Measurements from ENCODE around the gene SLC38A6. TPM values are rescaled to one million over a fixed set of nuclear protein-coding genes. Genes with fewer than 3 reads are reported as not detected.

Gene SLC38A6
- total and polyA plus RNA-seq, 2 of the 8 experiments (the other 6 are each of a cell fraction or from before 2014, with no cell fraction given): 8.1 to 9.8 TPM

DNA sequence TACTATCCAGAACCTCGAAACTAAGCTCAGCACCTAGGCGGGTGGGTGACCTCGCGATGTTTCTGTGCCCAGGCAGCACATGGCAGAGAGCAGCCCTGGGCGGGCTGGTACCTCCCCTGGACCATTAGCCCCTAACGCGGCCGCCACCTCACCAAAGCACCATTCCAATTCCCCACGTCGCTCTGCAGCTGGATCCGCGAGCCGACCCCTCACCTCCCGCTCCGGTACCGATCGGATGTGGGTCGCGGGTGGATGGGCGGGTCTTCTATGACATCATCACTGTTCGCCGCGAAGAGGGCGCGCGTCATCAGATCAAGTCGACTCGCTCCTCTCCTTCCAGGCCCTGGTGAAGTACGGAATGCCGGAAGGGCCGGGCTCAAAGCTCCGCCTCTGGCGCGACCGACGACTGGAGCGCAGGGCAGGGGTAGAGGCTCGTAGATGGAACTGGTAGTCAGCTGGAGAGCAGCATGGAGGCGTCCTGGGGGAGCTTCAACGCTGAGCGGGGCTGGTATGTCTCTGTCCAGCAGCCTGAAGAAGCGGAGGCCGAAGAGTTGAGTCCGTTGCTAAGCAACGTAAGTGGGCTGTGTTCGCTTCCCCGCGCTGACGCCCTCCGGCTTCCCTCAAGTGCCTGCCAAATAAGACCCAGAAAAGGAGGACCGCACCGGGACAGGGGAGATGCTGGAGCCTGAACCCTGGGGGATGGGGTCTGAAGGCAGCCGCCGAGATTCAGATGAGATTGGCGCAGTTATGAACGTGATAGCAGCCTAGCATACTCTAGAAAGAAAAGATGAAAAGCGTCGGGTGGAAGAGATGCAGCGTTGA is at the start of gene SLC38A6, which contains the start of gene TRMT5 (continued):
- TF ChIP-seq, protein P1, sequence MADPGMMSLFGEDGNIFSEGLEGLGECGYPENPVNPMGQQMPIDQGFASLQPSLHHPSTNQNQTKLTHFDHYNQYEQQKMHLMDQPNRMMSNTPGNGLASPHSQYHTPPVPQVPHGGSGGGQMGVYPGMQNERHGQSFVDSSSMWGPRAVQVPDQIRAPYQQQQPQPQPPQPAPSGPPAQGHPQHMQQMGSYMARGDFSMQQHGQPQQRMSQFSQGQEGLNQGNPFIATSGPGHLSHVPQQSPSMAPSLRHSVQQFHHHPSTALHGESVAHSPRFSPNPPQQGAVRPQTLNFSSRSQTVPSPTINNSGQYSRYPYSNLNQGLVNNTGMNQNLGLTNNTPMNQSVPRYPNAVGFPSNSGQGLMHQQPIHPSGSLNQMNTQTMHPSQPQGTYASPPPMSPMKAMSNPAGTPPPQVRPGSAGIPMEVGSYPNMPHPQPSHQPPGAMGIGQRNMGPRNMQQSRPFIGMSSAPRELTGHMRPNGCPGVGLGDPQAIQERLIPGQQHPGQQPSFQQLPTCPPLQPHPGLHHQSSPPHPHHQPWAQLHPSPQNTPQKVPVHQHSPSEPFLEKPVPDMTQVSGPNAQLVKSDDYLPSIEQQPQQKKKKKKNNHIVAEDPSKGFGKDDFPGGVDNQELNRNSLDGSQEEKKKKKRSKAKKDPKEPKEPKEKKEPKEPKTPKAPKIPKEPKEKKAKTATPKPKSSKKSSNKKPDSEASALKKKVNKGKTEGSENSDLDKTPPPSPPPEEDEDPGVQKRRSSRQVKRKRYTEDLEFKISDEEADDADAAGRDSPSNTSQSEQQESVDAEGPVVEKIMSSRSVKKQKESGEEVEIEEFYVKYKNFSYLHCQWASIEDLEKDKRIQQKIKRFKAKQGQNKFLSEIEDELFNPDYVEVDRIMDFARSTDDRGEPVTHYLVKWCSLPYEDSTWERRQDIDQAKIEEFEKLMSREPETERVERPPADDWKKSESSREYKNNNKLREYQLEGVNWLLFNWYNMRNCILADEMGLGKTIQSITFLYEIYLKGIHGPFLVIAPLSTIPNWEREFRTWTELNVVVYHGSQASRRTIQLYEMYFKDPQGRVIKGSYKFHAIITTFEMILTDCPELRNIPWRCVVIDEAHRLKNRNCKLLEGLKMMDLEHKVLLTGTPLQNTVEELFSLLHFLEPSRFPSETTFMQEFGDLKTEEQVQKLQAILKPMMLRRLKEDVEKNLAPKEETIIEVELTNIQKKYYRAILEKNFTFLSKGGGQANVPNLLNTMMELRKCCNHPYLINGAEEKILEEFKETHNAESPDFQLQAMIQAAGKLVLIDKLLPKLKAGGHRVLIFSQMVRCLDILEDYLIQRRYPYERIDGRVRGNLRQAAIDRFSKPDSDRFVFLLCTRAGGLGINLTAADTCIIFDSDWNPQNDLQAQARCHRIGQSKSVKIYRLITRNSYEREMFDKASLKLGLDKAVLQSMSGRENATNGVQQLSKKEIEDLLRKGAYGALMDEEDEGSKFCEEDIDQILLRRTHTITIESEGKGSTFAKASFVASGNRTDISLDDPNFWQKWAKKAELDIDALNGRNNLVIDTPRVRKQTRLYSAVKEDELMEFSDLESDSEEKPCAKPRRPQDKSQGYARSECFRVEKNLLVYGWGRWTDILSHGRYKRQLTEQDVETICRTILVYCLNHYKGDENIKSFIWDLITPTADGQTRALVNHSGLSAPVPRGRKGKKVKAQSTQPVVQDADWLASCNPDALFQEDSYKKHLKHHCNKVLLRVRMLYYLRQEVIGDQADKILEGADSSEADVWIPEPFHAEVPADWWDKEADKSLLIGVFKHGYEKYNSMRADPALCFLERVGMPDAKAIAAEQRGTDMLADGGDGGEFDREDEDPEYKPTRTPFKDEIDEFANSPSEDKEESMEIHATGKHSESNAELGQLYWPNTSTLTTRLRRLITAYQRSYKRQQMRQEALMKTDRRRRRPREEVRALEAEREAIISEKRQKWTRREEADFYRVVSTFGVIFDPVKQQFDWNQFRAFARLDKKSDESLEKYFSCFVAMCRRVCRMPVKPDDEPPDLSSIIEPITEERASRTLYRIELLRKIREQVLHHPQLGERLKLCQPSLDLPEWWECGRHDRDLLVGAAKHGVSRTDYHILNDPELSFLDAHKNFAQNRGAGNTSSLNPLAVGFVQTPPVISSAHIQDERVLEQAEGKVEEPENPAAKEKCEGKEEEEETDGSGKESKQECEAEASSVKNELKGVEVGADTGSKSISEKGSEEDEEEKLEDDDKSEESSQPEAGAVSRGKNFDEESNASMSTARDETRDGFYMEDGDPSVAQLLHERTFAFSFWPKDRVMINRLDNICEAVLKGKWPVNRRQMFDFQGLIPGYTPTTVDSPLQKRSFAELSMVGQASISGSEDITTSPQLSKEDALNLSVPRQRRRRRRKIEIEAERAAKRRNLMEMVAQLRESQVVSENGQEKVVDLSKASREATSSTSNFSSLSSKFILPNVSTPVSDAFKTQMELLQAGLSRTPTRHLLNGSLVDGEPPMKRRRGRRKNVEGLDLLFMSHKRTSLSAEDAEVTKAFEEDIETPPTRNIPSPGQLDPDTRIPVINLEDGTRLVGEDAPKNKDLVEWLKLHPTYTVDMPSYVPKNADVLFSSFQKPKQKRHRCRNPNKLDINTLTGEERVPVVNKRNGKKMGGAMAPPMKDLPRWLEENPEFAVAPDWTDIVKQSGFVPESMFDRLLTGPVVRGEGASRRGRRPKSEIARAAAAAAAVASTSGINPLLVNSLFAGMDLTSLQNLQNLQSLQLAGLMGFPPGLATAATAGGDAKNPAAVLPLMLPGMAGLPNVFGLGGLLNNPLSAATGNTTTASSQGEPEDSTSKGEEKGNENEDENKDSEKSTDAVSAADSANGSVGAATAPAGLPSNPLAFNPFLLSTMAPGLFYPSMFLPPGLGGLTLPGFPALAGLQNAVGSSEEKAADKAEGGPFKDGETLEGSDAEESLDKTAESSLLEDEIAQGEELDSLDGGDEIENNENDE (IDR thresholded peaks at IDR 0.05; ENCODE audit: insufficient replicate concordance, low read length): no peak
- TF ChIP-seq FOSL1 (IDR thresholded peaks at IDR 0.05; ENCODE audit: insufficient read depth, low read depth, low read length) (no peak), HDAC6 (IDR thresholded peaks at IDR 0.05; ENCODE audit: low read depth, low read length) (no peak), EGR1 (IDR thresholded peaks at IDR 0.05; ENCODE audit: borderline replicate concordance, low read depth, low read length) (no peak), TAF7 (optimal IDR thresholded peaks at IDR 0.05; ENCODE audit: borderline replicate concordance, low read depth, low read length) (peak; percentile 80), SIN3A (conservative IDR thresholded peaks at IDR 0.05 in 1 of 2, IDR thresholded peaks at IDR 0.05 in 1 of 2; ENCODE audit: low read depth in 1 of 2, low read length in 2 of 2) (peak; percentile 89 to 99; a peak in 3 of 4 replicates), POLR2A (IDR thresholded peaks at IDR 0.05; ENCODE audit: control extremely low read depth in 1 of 2, low read depth in 2 of 2, low read length in 2 of 2) (peak; percentile 81 to 83), POLR2AphosphoS5 (IDR thresholded peaks at IDR 0.05; ENCODE audit: low read depth, low read length) (peak; percentile 96), SP2 (IDR thresholded peaks at IDR 0.05; ENCODE audit: low read length) (no peak), SP1 (IDR thresholded peaks at IDR 0.05; ENCODE audit: low read depth, low read length) (peak; percentile 81; the same call in 1 of the 2 replicates)
